ENCODE measurements around the gene OR51A7. TPM values are rescaled to one million over a fixed set of nuclear protein-coding genes. Genes with fewer than 3 reads are reported as not detected.

The OR51A7 gene
- total RNA-seq = not detected in 2 replicates

GRCh38 chr11:4903484-4903883 is at the start of gene OR51A7:
OR51A7 (plus strand) TSS chr11:4903783; CDS start chr11:4907370, 3,587 bp downstream.

GRCh38 chr11:4881860-4882500 is 21.6 kb upstream of the OR51A7 start, which contains the start of gene OR51T1:
OR51T1 (plus strand) TSS chr11:4881900; CDS start chr11:4881900, 0 bp downstream.

GRCh38 chr11:4919250-4919649 is 15.7 kb downstream of the OR51A7 start, which contains the start of gene OR51G2:
OR51G2 (minus strand) TSS chr11:4919350; CDS start chr11:4915663, 3,687 bp downstream.

GRCh38 chr11:4924239-4924638 is 20.7 kb downstream of the OR51A7 start, which contains the start of gene OR51G1:
OR51G1 (minus strand) TSS chr11:4924339; CDS start chr11:4924339, 0 bp downstream.

DNA sequence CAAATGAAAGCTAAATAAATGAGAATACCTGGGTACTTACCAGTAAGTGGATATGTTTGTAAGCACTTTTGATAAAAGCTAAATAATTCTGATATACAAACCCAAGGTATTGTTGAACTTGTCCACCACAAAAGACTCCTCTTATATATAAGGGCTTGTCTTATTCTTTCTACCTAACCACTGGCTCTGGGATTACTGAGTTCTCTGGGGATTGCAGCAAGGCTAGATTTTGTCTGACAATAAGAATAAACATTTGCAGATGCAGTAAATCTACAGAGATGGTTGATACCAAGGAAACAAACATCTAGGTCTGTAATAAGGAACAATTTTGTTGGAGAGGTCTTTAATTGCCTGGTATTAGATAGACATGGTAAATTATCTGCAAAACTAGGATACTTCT is 43.9 kb downstream of the OR51A7 start, which contains the start of gene OR51A4:
OR51A4 (minus strand) TSS at position 101 of the 400 bp plus-strand sequence. CDS start 505 bp downstream, outside the sequence.

GRCh38 chr11:4955613-4956012 is 52.0 kb downstream of the OR51A7 start, which contains the start of gene OR51A2:
OR51A2 (minus strand) TSS chr11:4955713; CDS start chr11:4955713, 0 bp downstream.

Other genes starting within 250 kb of the OR51A7 start
- not detected in 2 replicates for gene OR51E2, start 205.9 kb upstream of the OR51A7 start, total RNA-seq
- not detected in 2 replicates for gene MMP26, start 199.0 kb upstream of the OR51A7 start, total RNA-seq
- not detected in 2 replicates for gene OR51F1, start 133.8 kb upstream of the OR51A7 start, total RNA-seq
- not detected in 2 replicates for gene OR52R1, start 99.4 kb upstream of the OR51A7 start, total RNA-seq
- gene OR51F2, start 82.5 kb upstream of the OR51A7 start, total RNA-seq = not detected in 2 replicates
- gene OR51S1, start 54.6 kb upstream of the OR51A7 start, total RNA-seq = not detected in 2 replicates
- not detected in 2 replicates for gene OR51T1, start 21.9 kb upstream of the OR51A7 start, total RNA-seq
- not detected in 2 replicates for gene OR51G2, start 15.6 kb downstream of the OR51A7 start, total RNA-seq
- gene OR51G1, start 20.6 kb downstream of the OR51A7 start, total RNA-seq = not detected in 2 replicates
- not detected in 2 replicates for gene OR51A4, start 43.8 kb downstream of the OR51A7 start, total RNA-seq
- not detected in 2 replicates for gene OR51A2, start 51.9 kb downstream of the OR51A7 start, total RNA-seq
- gene OR51L1, start 91.1 kb downstream of the OR51A7 start, total RNA-seq = not detected in 2 replicates
- not detected in 2 replicates for gene OR52J3, start 142.7 kb downstream of the OR51A7 start, total RNA-seq
- gene OR52E2, start 155.8 kb downstream of the OR51A7 start, total RNA-seq = not detected in 2 replicates
- gene OR52E1, start 165.8 kb downstream of the OR51A7 start, total RNA-seq = not detected in 2 replicates
- gene OR52A5, start 234.6 kb downstream of the OR51A7 start, total RNA-seq = not detected in 2 replicates

Measured in airway epithelial cell (primary cell).